ENCODE results near the gene PARP15.

DNA sequence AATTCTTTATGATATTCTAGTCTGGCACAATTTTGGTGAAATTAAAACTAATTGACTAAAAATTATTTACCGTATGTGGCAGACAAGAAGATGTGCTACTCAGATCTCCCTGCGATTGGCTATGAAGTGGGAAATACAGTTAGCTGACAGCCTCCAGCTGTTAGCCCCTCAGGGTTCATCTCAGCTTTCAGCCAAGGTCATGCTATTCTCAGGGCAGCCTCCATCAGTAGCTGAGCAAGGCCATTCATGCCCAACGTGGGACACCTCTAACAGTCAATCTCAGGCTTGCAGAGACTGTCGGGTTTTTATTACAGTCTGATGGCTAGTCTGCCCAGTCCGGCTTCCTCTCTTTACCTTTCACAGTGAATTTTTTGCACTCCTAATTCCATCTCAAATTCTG is 20.1 kb upstream of the PARP15 start:
- no peak for TF ChIP-seq CTCF (IDR thresholded peaks at IDR 0.05)
- TF ChIP-seq POLR2A (IDR thresholded peaks at IDR 0.05) = no peak
- TF ChIP-seq POLR2AphosphoS5 (IDR thresholded peaks at IDR 0.05) = no peak
- TF ChIP-seq EP300 (IDR thresholded peaks at IDR 0.05) = no peak

Data from gastroesophageal sphincter (tissue), 3 donors.